HG03095 (cell line): Measurements from ENCODE around the gene MARCHF6.
A peak's percentile ranks its signal among the peaks of the same experiment; 100 is the strongest.
"Not testable (repeated sequence)": the region's sequence is repeated elsewhere in the genome, so short reads cannot be mapped to it uniquely, and the experiment has no call there.

Experiments
- ATAC-seq: cut with Tn5 transposase; IDR thresholded peaks from one replicate; pipeline ENCODE4 v1.9.1; 2021; ENCODE audit warnings: moderate library complexity; ENCODE audit not compliant: unreplicated experiment

MARCHF6 gene

DNA sequence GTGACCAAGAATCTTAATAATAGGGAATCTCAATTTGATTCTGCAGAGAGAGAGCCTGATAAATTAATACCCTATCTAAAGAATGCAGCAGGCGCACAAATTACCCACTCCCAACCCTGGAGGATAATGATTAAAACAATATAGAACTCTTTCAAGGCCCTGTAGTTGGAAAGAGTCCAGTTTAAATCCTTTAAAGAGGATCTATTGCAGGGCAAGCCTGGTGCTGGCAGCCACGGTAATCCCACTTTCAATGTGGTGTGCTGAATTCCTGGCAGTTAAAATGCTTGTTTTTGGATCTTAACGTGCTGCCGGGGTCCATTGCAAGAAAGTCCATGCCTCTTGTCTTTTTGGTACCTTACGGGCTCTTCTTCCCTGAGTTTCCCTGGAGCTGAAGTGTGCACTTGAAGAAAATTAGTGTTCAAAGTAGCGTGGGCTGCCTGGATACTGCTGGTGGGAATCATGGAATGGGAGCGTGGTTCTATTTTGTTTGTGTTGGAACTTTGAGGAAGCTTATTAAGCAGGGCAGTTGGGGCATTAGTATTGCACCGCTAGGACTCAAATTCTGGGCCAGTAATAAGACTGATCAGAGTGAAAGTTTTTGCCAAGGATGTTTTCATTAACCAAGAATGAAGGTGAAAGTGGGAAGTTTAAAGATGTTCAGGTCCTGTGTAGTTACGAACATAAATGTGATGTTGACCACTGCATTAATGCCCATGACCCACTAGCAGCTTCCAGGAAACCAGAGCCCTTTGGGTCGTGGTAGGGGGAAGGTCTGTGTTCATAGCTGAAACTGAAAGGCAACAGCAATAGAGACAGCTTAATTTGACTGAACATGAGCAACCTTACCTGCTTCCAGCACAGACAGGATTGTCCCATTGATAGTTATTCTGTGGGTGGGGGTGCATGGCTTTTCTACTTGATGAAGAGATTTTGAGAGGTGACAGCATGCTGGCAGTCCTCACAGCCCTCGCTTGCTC lies 20.8 kb downstream of the MARCHF6 start:
- no peak for ATAC-seq

DNA sequence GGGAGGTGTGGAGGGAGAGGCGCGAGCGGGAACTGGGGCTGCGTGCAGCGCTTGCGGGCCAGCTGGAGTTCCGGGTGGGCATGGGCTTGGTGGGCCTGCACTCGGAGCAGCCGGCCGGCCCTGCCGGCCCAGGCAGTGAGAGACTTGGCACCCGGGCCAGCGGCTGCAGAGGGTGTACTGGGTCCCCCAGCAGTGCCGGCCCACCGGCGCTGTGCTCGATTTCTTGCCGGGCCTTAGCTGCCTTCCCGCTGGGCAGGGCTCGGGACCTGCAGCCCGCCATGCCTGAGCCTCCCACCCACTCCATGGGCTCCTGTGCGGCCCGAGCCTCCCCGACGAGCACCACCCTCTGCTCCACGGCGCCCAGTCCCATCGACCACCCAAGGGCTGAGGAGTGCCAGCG lies 21.7 kb downstream of the MARCHF6 start:
- not testable (repeated sequence) for ATAC-seq

DNA sequence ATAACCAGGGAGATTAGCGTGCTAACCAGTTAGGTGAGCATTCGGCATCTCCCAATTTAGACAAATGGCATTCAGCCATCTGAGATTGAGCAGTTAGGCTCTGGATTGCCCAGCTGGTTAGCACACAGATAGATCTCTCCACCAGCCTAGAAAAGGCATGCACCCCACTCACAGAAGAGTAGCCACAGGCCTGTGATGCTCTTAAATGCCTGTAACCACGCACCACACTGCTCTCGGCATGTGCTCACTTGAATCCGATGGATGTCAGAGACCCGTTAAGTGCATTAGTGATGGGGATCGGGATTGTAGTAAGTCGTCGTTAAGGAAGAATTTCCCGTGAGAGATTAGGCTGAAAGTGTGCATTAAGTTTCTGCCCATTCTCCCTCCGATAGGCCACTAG lies 23.0 kb downstream of the MARCHF6 start:
- ATAC-seq, result no peak

DNA sequence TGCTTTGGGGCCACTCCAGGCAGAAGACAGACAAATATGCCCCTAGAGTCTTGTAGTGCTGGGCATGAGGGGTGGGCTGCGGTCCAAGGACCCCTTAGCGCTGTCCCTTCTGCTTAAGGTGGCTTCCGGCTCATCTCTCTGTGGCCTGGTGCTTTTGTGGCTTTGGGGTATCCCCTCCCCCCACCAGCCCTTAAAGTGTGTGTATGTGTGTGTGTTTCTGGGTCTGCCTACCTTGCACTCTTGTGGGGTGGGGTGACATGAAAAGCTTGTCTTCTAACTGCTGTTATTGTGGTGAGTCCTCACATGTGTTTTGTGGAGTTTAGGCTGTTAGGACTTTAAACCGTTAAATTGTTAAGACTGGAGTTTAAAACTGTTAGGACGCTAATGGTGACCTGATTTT lies 23.6 kb downstream of the MARCHF6 start:
- ATAC-seq, result no peak

DNA sequence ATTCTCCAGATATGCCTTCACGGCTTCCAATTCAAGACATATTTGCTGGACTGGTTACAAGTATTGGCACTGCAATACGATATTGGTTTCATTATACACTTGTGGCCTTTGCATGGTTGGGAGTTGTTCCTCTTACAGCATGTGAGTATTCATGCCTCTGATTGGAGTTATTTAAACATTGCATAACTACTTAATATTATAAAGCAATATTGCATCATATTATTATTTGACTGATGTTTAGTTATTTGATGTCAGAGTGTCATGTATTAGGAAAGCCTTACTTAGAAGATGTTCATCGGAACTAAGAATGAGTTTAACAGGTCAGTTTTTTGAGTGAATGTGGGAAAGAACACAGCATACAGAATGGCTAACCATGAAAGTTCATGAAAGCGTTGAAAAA lies 28.3 kb downstream of the MARCHF6 start:
- no peak for ATAC-seq

DNA sequence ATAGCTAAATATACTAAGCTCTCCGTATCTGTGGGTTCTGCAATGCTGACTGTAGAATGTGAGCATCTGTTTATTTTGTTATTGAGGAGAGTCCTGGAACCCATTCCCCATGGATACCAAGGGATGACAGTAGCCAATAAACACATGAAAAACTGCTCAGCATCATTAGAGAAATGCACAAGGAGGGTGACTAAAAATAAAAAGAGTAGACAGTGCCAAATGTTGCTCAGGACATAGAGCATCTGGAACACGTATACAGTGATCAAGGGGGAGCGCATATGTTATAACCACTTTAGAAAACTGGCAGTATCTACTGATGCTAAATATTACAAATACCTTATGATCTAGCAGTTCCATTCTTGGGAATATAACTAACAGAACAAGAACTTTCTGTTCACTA lies 31.0 kb downstream of the MARCHF6 start:
- ATAC-seq, result no peak

DNA sequence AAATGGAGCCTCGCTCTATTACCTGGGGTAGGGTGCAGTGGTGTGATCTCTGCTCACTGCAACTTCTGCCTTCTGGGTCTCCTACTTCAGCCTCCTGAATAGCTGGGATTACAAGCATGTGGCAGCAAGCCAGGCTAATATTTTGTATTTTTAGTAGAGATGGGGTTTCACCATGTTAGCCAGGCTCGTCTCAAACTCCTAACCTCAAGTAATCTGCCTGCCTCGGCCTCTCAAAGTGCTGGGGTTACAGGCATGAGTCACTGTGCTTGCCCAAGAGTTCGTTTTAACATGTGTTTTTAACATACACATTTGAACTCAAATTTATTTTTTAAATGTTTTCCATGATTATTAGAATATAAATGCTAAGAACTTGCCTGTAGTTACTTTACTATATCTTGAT lies 34.2 kb downstream of the MARCHF6 start:
- no peak for ATAC-seq

DNA sequence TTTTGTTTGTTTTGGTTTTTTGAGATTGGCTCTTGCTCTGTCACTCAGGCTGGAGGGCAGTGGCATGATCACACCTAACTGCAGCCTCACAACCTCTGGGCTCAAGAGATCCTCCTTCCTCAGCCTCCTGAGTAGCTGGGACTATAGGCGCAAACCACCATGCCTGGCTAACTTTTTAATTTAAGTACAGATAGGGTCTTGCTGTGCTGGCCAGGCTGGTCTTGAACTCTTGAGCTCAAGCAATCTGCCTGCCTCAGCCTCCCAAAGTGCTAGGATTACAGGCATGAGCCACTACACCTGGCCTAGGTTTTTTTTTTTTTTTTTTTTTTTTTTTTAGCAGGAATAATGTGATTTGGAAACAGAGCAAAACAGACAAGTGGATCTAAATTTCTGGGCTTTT lies 37.6 kb downstream of the MARCHF6 start:
- no peak for ATAC-seq

DNA sequence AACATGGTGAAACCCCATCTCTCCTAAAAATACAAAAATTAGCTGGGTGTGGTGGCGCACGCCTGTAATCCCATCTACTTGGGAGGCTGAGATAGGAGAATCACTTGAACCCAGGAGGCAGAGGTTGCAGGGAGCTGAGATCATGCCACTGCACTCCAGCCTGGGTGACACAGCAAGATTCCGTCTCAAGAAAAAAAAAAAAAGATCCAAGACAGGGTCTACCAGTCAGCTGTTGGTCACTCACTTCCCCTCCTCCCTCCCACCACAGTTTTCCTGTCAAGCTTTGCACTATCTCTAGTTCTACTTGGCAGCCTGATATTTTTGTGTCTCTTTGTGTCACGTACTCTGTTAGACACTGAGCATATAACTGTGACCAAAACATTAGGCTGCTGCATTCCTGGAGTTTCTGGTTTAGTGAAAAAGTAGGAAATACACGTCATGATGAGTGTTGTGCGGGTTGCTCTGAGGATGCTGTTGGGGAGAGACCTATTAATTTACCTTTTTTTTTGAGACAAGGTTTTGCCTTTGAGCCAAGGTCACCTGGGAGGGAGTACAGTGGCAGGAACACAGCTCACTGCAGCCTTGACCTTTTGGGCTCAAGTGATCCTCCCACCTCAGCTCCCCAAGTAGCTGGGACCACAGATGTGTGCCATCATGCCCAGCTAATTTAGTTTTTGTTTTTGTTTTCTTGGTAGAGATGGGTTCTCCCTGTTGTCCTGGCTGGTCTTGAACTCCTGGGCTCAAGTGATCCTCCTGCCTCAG lies 39.3 kb downstream of the MARCHF6 start:
- not testable (repeated sequence) for ATAC-seq

DNA sequence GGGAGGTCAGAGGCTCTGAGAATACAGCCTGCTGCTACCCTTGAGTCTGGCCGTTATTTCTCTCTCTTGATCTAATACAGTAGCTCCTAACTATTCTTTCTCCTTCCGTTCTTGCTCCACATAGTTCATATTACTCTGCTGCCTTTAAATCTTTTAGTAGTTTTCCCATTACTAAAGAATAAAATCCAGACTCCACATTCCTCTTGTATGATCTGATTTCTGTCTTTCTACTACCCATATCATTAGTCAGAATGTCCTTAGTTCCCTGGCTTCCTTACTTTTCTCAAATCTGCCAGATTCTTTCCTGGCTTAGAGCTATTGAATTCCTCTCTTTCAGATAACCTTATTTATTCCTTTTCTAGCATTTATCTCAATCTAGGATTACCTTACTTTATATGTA lies 40.0 kb downstream of the MARCHF6 start:
- no peak for ATAC-seq

DNA sequence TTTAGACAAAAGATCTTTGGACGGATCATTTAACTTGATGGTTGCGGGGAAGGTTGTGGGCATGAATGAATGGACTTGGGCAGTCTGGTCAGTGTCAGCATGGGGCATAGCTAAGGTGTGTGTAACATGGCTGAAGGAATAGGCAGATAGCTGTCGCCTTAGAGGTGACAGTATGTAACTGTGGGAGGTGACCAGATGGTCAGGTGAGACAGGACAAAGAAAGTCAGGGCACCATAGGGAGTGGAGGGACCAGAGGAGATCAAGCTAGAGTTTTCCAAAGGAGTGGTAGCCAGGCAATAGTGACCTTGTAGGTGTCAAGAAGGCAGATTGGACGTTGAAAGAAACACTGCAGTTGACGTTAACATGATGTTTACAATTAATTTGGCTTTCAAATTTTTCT lies 43.1 kb downstream of the MARCHF6 start:
- ATAC-seq, result no peak

DNA sequence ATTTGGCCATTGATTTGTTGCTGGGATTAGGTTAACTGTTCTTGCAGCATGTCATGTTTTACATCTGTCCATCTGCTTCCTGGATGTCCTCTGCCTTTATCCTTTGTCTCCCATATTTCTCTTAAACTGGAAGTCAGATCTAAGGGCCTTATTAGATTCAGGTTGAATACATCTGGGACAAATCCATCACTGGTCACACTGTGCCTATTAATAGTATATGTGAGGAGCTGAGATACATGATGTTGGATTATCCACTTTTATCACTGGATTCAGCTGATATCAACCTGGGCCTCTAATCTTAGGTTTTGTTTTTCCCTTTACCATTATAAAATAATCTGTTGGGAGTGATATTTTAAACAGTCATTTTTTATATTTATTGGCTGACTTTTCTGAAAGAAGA lies 46.3 kb downstream of the MARCHF6 start:
- no peak for ATAC-seq

DNA sequence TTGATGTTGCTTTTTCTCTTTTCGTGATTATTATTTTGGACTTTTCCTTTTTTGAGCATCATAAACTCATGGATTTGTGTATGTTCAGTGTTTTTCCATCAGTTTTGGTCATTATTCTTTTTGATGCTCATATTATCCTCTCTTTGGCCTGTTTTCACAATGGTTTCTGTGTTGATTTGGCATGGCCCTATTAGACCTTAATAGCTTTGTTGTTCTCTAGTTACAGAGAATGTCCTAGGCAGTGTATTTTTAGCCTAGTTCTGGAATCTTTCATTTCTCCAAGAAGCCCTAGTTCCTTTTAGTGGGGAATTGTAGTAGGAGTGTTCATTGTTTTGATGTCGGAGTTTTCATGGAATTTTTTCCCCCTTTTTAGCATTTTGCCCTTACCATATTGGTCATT lies 46.9 kb downstream of the MARCHF6 start:
- no peak for ATAC-seq

DNA sequence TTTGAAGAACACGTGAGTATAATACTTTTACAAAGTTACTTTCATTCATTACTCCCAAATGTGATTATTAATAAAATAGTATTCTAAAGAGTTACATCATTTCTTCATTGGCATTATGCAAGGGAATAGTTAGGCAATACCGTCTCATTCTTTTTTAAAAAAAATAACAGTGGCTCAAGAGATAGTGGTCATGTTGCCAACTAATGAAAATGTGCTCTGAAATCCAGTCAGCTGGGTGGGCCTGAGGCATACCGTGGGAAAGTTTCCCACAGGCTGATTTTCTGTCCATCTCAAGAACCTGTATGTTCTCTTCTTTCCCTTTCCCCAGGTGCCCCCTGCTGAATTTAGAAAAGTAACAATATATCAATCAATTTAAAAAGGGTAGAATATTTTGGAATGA lies 47.3 kb downstream of the MARCHF6 start:
- ATAC-seq, result peak; percentile 58

DNA sequence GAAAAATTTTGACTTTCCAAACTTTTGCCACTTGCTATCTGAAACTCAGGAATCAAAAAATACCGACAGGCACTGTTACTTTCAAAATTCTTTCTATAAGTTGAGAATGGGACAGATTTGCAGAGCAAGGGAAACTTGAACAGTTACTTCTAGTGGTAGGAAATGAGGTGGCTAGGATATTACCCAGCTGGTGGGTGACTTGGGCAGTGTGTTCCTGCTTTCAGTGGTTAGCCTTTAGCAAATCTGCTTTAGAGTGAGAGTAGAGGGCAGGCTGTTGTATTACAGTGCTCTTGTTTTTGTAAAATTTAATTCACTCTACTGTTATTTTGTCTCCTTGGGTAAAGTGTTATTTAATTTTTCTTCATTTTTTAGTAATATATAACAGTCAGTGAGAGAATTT lies 48.0 kb downstream of the MARCHF6 start:
- ATAC-seq, result no peak
